LNCAP (cell line): ENCODE measurements around the gene PIGK.

Experiments
- CTCF ChIP-seq: fragments of 450-650 bp; IDR thresholded peaks from 2 replicates; pipeline ENCODE4 v1.5.1; 2017; ENCODE audit warnings: mild to moderate bottlenecking

The PIGK gene

GRCh38 chr1:77061162-77061561, 158.1 kb downstream of the PIGK start:
- TF ChIP-seq CTCF: no peak

GRCh38 chr1:77060000-77060399, 159.2 kb downstream of the PIGK start:
- peak; percentile 8; the same call in 1 of the 2 replicates for TF ChIP-seq CTCF

GRCh38 chr1:77057994-77058585, 161.1 kb downstream of the PIGK start:
- TF ChIP-seq CTCF: no peak

GRCh38 chr1:77056525-77056924, 162.7 kb downstream of the PIGK start:
- no peak for TF ChIP-seq CTCF

- TF ChIP-seq CTCF: no peak
These were observed 167.8 kb downstream of the PIGK start for GRCh38 chr1:77051425-77051824.

- TF ChIP-seq CTCF: no peak
These were observed 170.6 kb downstream of the PIGK start for GRCh38 chr1:77048615-77049005.

- TF ChIP-seq CTCF: no peak
These were observed 171.1 kb downstream of the PIGK start for GRCh38 chr1:77047978-77048614.
